Suprapubic skin (tissue), 4 donors: ENCODE results near the gene PDCD2.

Experiments
- EP300 ChIP-seq: sonication (generic); formaldehyde crosslinking; IDR thresholded peaks from one replicate; pipeline ENCODE4 v1.6.1; 2017; ENCODE audit warnings: antibody characterized with exemption
- POLR2A ChIP-seq, 2 donors: fragments of 450-650 bp; IDR thresholded peaks; one replicate each; pipeline ENCODE4 v1.6.1; 2017; ENCODE audit warnings: antibody characterized with exemption in 2 of 2, mild to moderate bottlenecking in 2 of 2, moderate library complexity in 2 of 2
- POLR2AphosphoS5 ChIP-seq, 3 donors: sonication (generic); formaldehyde crosslinking; IDR thresholded peaks; one replicate each; pipeline ENCODE4 v1.6.1; 2017; ENCODE audit warnings: antibody characterized with exemption in 3 of 3
- TF ChIP-seq, protein P1 (sequence below), 2 donors: fragments of 200-600 bp in 1 of 2; fragments of 450-650 bp in 1 of 2; sonication (generic) in 1 of 2; IDR thresholded peaks; one replicate each; pipeline ENCODE4 v1.5.1; 2016 to 2019; ENCODE audit warnings: antibody characterized with exemption in 2 of 2, mild to moderate bottlenecking in 1 of 2, moderate library complexity in 1 of 2

DNA sequence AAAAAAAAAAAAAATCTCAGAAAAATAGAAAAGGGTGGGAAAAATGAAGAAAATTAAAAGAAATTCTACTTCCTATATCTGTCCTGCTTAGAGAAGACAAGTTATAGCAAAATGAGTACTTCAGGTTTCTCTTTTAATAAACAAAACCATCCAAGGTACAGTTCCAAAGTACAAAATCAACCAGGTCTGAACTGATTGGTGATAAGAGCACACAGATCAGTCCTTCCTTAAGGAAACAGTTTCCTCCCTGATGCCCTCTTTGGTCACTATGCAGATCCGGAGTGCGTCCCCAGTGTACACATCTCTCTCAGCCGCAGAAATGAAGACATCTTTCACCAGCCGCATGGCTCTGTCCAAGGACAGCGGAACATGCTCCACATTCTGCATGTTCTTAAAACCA lies 49.4 kb downstream of the PDCD2 start:
- TF ChIP-seq EP300, result no peak
- TF ChIP-seq, protein P1, sequence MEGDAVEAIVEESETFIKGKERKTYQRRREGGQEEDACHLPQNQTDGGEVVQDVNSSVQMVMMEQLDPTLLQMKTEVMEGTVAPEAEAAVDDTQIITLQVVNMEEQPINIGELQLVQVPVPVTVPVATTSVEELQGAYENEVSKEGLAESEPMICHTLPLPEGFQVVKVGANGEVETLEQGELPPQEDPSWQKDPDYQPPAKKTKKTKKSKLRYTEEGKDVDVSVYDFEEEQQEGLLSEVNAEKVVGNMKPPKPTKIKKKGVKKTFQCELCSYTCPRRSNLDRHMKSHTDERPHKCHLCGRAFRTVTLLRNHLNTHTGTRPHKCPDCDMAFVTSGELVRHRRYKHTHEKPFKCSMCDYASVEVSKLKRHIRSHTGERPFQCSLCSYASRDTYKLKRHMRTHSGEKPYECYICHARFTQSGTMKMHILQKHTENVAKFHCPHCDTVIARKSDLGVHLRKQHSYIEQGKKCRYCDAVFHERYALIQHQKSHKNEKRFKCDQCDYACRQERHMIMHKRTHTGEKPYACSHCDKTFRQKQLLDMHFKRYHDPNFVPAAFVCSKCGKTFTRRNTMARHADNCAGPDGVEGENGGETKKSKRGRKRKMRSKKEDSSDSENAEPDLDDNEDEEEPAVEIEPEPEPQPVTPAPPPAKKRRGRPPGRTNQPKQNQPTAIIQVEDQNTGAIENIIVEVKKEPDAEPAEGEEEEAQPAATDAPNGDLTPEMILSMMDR (IDR thresholded peaks at IDR 0.05), result no peak
- no peak for TF ChIP-seq POLR2AphosphoS5 (IDR thresholded peaks at IDR 0.05)
- no peak for TF ChIP-seq POLR2A (IDR thresholded peaks at IDR 0.05)
